Ovary (tissue), 9 donors: ENCODE results near the gene DNAJC7. TPM values are rescaled to one million over a fixed set of nuclear protein-coding genes. Genes with fewer than 3 reads are reported as not detected.
A peak's percentile ranks its signal among the peaks of the same experiment; 100 is the strongest.

Experiments used
- DNase-seq, 5 donors: peaks; one replicate each; pipeline ENCODE4 v3.0.0-alpha.2; 2019 to 2020
- H3K27ac ChIP-seq, 2 donors: fragments of 200-600 bp; one replicate each; pipeline versions ENCODE4 v1.5.1 to v1.8.0; 2019 to 2022
- H3K27me3 ChIP-seq: fragments of 200-600 bp; one replicate; pipeline ENCODE4 v1.8.0; 2022
- H3K36me3 ChIP-seq: fragments of 200-600 bp; sonication (generic); one replicate; pipeline ENCODE4 v1.5.1; 2019
- H3K4me1 ChIP-seq: one replicate; pipeline ENCODE4 v1.8.1; 2013; ENCODE audit warnings: mild to moderate bottlenecking, moderate library complexity; ENCODE audit not compliant: insufficient read depth
- H3K4me3 ChIP-seq: fragments of 200-600 bp; sonication (generic); one replicate; pipeline ENCODE4 v1.5.1; 2017
- H3K9me3 ChIP-seq, 2 donors: fragments of 200-600 bp in 1 of 2; sonication (generic) in 1 of 2; one replicate each; pipeline versions ENCODE4 v1.5.1 to v1.8.1; 2013 to 2019; ENCODE audit warnings: mild to moderate bottlenecking in 1 of 2, moderate library complexity in 1 of 2
- EP300 ChIP-seq: sonication (generic); formaldehyde crosslinking; IDR thresholded peaks from one replicate; pipeline ENCODE4 v1.6.1; 2017; ENCODE audit warnings: antibody characterized with exemption
- POLR2A ChIP-seq: fragments of 450-650 bp; IDR thresholded peaks from one replicate; pipeline ENCODE4 v1.6.1; 2017; ENCODE audit warnings: antibody characterized with exemption, mild to moderate bottlenecking, moderate library complexity
- WGBS, 3 donors: extraction: QIAGEN DNeasy Blood & Tissue Kit in 1 of 3; methylation state at CpG; one replicate each; pipeline versions ENCODE4 v1.1.5 to v1.1.7; 2013 to 2017; 5-methylcytosine and 5-hydroxymethylcytosine counted together
- intact Hi-C, 4 donors: fragments of 100-400 bp; cut with DNase I; formaldehyde crosslinking; loops; one replicate each; pipeline versions ENCODE4 v1.11.0 to v1.15.1; 2022 to 2023
- polyA plus RNA-seq, 2 donors: library from polyadenylated mRNA; stranded (reverse); fragments of 200-250 nt in 1 of 2; fragments of 350-450 nt in 1 of 2; fragmentation: Illumina TruSeq in 1 of 2; extraction: RNeasy Lipid Tissue Mini Kit (QIAGEN cat#74804) in 1 of 2; gene quantifications; one replicate each; pipeline ENCODE4 v1.2.3, GENCODE V29; 2013 to 2014
- total RNA-seq, 7 donors: library from RNA; depleted of rRNA in 2 of 7; stranded (reverse); fragments of >200 nt in 2 of 7; fragmentation: NEBNext Ultra II Directional in 3 of 7; extraction: Animal tissue kit (Norgen Biotek cat#: 25700) in 3 of 7; gene quantifications; one replicate each; pipeline versions ENCODE4 v1.1.0 to v1.2.4, GENCODE V29; 2016 to 2023
- TF ChIP-seq, protein P1 (sequence below), 3 donors: fragments of 450-650 bp in 2 of 3; fragments of 200-600 bp in 1 of 3; IDR thresholded peaks; one replicate each; pipeline versions ENCODE4 v1.5.1 to v1.8.0; 2016 to 2022; ENCODE audit warnings: antibody characterized with exemption in 3 of 3, mild to moderate bottlenecking in 1 of 3
- donor health status: DM: no; HTN: no; CAD: no; lungs with moderate emphysema.
- donor health status: DM: no; HTN: no; CAD: no.
- donor health status: Bipolar disorder and iron deficiency.
- donor health status: DM: yes; HTN: yes; CAD: no.
- donor health status: DM: no; HTN: no; CAD: no.
- donor health status: DM: yes; HTN: yes; CAD: no.

Gene DNAJC7
- total and polyA plus RNA-seq, 9 donors, result 37.7 to 102 (median 70.1) TPM

DNA sequence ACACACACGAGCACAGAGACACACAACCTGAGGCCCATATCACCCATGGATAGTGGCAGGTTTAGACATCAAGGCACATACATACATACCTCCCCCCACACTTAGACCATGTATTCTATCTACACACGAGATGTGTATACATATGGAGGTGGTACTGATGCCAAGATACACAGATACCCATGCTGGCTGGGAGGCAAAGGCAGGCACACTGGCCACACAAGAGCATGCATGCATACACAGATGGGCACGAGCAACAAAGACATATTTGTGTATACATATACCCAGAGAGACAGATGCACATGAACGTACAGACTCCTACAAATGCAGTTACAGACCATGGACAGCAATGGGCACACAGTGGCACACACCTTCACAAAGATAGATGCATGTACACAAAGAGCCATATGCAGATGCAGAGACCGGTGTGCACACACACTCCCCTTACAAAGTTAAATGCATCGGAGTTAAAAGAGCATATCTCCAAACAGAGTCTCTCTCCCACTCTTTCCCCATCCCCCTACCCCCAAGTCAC, 35.2 kb upstream of the DNAJC7 start:
- WGBS, 3 donors, result 70 to 75% (median 70%) methylated on average over 6 of the region's 6 CpGs
- intact Hi-C loops, result no loop called here
- H3K27me3 ChIP-seq, result no peaks in the 10 kb centered on the region
- no peak overlapping the region for H3K4me3 ChIP-seq
- no peak overlapping the region for H3K27ac ChIP-seq
- no peak for DNase-seq
- no peaks in the 10 kb centered on the region for H3K9me3 ChIP-seq
- TF ChIP-seq POLR2A (no peak), EP300 (no peak)
- TF ChIP-seq, protein P1, sequence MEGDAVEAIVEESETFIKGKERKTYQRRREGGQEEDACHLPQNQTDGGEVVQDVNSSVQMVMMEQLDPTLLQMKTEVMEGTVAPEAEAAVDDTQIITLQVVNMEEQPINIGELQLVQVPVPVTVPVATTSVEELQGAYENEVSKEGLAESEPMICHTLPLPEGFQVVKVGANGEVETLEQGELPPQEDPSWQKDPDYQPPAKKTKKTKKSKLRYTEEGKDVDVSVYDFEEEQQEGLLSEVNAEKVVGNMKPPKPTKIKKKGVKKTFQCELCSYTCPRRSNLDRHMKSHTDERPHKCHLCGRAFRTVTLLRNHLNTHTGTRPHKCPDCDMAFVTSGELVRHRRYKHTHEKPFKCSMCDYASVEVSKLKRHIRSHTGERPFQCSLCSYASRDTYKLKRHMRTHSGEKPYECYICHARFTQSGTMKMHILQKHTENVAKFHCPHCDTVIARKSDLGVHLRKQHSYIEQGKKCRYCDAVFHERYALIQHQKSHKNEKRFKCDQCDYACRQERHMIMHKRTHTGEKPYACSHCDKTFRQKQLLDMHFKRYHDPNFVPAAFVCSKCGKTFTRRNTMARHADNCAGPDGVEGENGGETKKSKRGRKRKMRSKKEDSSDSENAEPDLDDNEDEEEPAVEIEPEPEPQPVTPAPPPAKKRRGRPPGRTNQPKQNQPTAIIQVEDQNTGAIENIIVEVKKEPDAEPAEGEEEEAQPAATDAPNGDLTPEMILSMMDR (IDR thresholded peaks at IDR 0.05), result no peak
- peaks cover 3% of the 10 kb centered on the region for H3K4me1 ChIP-seq
- no peaks in the 10 kb centered on the region for H3K36me3 ChIP-seq

DNA sequence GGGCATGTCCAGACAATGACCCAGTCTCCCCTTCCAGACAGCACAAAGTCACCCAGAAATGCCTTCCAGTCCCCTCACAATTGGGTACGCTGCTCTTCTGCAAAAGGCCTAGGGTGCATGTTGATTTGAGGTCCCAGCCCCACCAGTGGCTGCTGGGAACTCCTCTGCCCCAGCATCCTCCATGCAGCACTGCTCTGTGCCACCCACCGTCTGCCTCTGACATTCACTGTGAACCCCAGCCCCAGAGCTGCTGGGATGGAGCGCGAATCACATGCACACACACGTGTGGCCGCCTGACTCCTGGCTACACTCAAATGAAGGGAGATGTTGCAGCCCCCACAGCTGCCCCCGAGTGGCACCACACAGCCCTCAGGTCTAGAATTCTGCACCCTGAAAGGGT, 34.4 kb upstream of the DNAJC7 start:
- H3K4me1 ChIP-seq, result peaks cover 3% of the 10 kb centered on the region
- H3K9me3 ChIP-seq, result no peaks in the 10 kb centered on the region
- no peak overlapping the region for H3K4me3 ChIP-seq
- no peak for DNase-seq
- TF ChIP-seq EP300 (no peak), POLR2A (no peak)
- TF ChIP-seq, protein P1 (IDR thresholded peaks at IDR 0.05), result no peak
- H3K27me3 ChIP-seq, result no peaks in the 10 kb centered on the region
- 88 to 91% (median 91%) methylated on average over 7 of the region's 7 CpGs for WGBS, 3 donors
- H3K36me3 ChIP-seq, result no peaks in the 10 kb centered on the region
- intact Hi-C loops, result no loop called here
- no peak overlapping the region for H3K27ac ChIP-seq

GRCh38 chr17:42051013-42051400, 33.8 kb upstream of the DNAJC7 start:
- TF ChIP-seq POLR2A, result no peak
- TF ChIP-seq EP300, result no peak
- TF ChIP-seq, protein P1 (IDR thresholded peaks at IDR 0.05), result no peak
- WGBS, 3 donors, result 52 to 60% (median 57%) methylated on average over 8 of the region's 8 CpGs
- Histone ChIP-seq H3K4me3 (peak overlapping the region; percentile 79), H3K4me1 (peaks cover 3% of the 10 kb centered on the region), H3K36me3 (no peaks in the 10 kb centered on the region), H3K9me3 (no peaks in the 10 kb centered on the region), H3K27me3 (no peaks in the 10 kb centered on the region), H3K27ac (no peak overlapping the region)
- intact Hi-C loops, result no loop called here
- DNase-seq, result no peak

DNA sequence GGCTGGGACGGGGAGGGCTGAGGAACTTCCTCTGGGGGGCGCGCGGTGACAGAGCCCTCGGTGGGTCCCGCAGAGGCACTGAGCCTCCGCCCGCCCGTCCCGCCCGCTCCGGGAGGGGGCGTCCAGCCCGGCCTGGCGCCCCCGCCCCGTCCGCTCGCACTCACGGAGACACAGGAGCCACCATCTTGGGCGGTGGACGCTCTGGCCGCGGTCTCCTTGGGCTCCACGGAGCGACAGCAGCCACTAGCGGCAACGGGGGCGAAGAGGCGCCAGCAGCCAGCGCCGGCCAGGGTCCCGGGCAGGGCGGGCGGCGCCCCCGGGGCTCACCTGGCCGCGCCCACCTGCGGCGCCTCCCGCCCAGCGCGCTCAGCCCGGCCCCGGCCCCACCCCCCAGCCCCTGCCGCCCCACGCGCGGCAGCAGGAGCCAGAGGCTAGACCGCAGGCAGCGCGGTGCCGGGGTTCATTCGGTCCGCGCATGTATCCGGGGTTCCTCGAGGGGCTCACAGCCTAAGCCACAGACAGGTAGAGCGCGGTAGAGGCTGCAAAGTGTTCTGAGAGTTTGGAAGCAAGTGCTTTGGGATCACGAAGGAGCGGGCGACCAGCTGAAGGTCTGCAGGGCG, 33.3 kb upstream of the DNAJC7 start, which contains the start of gene C17orf113:
TSS of gene C17orf113 (minus strand) at position 209 of the 620 bp plus-strand sequence. CDS start 7,225 bp downstream, outside the sequence.
- no peaks in the 10 kb centered on the region for H3K27me3 ChIP-seq
- 2 to 4% (median 2%) methylated on average over 18 to 65 of the region's 65 CpGs for WGBS, 3 donors
- H3K4me3 ChIP-seq, result peak within 1 kb of the TSS; percentile 79
- peak; percentile 56 to 75 (median 64) for DNase-seq
- H3K4me1 ChIP-seq, result peaks cover 3% of the 10 kb centered on the region
- intact Hi-C loops, result no loop called here
- peak within 1 kb of the TSS in 1 of 2 donors; percentile 42 for H3K27ac ChIP-seq
- no peaks in the 10 kb centered on the region for H3K9me3 ChIP-seq
- no peak for TF ChIP-seq EP300
- TF ChIP-seq, protein P1 (IDR thresholded peaks at IDR 0.05), result peak in 1 of 3 donors; percentile 16
- no peaks in the 10 kb centered on the region for H3K36me3 ChIP-seq
